Fibroblast of mammary gland (primary cell): ENCODE data around the gene MAML3.

Experiments
- DNase-seq: peaks from one replicate; pipeline ENCODE4 v3.0.0-alpha.2; 2010; ENCODE audit warnings: low read depth
- H3K4me3 ChIP-seq: 2 replicates; pipeline ENCODE4 v1.5.1; 2011; ENCODE audit warnings: low read depth, mild to moderate bottlenecking, low read length, moderate library complexity; ENCODE audit not compliant: control insufficient read depth
- CTCF ChIP-seq: conservative IDR thresholded peaks from 2 replicates; pipeline ENCODE4 v1.5.1; 2011; ENCODE audit warnings: low read depth, low read length, inconsistent platforms; ENCODE audit not compliant: control insufficient read depth, insufficient read depth

MAML3 gene

GRCh38 chr4:140153718-140154571 lies at the start of gene MAML3:
MAML3 (minus strand) TSS chr4:140154184; CDS start chr4:140153327, 857 bp downstream.
- peak; percentile 93 for DNase-seq
- TF ChIP-seq CTCF, result no peak
- H3K4me3 ChIP-seq, result peak within 1 kb of the TSS; percentile 73

GRCh38 chr4:140198942-140199341 lies 45.0 kb upstream of the MAML3 start:
- TF ChIP-seq CTCF, result no peak
- H3K4me3 ChIP-seq, result no peak overlapping the region
- no peak for DNase-seq

- H3K4me3 ChIP-seq, result no peak overlapping the region
- TF ChIP-seq CTCF, result no peak
- no peak for DNase-seq
Measured at GRCh38 chr4:140195806-140196205, 41.8 kb upstream of the MAML3 start.

GRCh38 chr4:140189805-140190204 lies 35.8 kb upstream of the MAML3 start:
- TF ChIP-seq CTCF, result no peak
- DNase-seq, result no peak
- H3K4me3 ChIP-seq, result no peak overlapping the region

GRCh38 chr4:140188975-140189374 lies 35.0 kb upstream of the MAML3 start:
- H3K4me3 ChIP-seq, result no peak overlapping the region
- peak; percentile 81 for DNase-seq
- no peak for TF ChIP-seq CTCF

- TF ChIP-seq CTCF, result no peak
- peak; percentile 16 for DNase-seq
Measured at GRCh38 chr4:140187316-140187695, 33.3 kb upstream of the MAML3 start.

More at GRCh38 chr4:140187316-140187695, 33.3 kb upstream of the MAML3 start:
- H3K4me3 ChIP-seq, result no peak overlapping the region
